Endothelial cell of umbilical vein (primary cell): Measurements from ENCODE around the gene DVL1. TPM values are rescaled to one million over a fixed set of nuclear protein-coding genes. Genes with fewer than 3 reads are reported as not detected.
"Not testable (repeated sequence)": the region's sequence is repeated elsewhere in the genome, so short reads cannot be mapped to it uniquely, and the experiment has no call there.

Experiments
- BruUV-seq: library from RNA; stranded (reverse); fragments of 400-500 nt; replicated peaks from 2 replicates; lab custom pipeline; 2021; lab: Mats Ljungman, UMichigan
- CTCF ChIA-PET: fragments of 300-600, 350-600 bp; sonication (Branson Sonifier 250); formaldehyde crosslinking; loops from one replicate; lab custom pipeline; 2021; ENCODE audit warnings: antibody characterized with exemption, inconsistent platforms; lab: Charles Lee
- POLR2A ChIA-PET: fragments of 300-600, 350-600 bp; sonication (Branson Sonifier 250); formaldehyde crosslinking; loops from one replicate; lab custom pipeline; 2021; ENCODE audit warnings: antibody characterized with exemption, inconsistent platforms; lab: Charles Lee
- DNase-seq: peaks from one replicate; pipeline ENCODE4 v3.0.0-alpha.2; 2011; ENCODE audit warnings: low read depth, low spot score
- FAIRE-seq: peaks from 2 replicates; lab custom pipeline; 2011; peaks lifted over from hg19 to GRCh38; lab: Jason Lieb, UNC
- H2AFZ ChIP-seq: 2 replicates; pipeline ENCODE4 v1.6.0; 2012; ENCODE audit warnings: low read depth, low read length, control low read depth, inconsistent platforms
- H3K27ac ChIP-seq: 2 replicates; pipeline ENCODE4 v1.5.1; 2011; ENCODE audit warnings: low read depth, mild to moderate bottlenecking, control low read depth, low read length, moderate library complexity; ENCODE audit not compliant: insufficient read depth
- H3K27me3 ChIP-seq, 2 experiments: 2 replicates each; pipeline versions ENCODE4 v1.6.0 to v1.6.1; 2011; ENCODE audit warnings: low read length in 2 of 2, mixed read lengths in 1 of 2; ENCODE audit not compliant: control insufficient read depth in 2 of 2, insufficient read depth in 2 of 2
- H3K36me3 ChIP-seq, 2 experiments: 2 replicates in 1 of 2; 3 replicates in 1 of 2; pipeline ENCODE4 v1.5.1; 2011; ENCODE audit warnings: low read length in 2 of 2, mild to moderate bottlenecking in 1 of 2, moderate library complexity in 1 of 2; ENCODE audit not compliant: control insufficient read depth in 2 of 2, insufficient read depth in 2 of 2; ENCODE audit errors: extremely low read depth in 1 of 2
- H3K4me1 ChIP-seq: 3 replicates; pipeline ENCODE4 v1.5.1; 2011; ENCODE audit warnings: mild to moderate bottlenecking, low read length; ENCODE audit not compliant: control insufficient read depth, insufficient read depth; ENCODE audit errors: extremely low read depth
- H3K4me2 ChIP-seq: 2 replicates; pipeline ENCODE4 v1.6.1; 2011; ENCODE audit warnings: low read length, control low read depth, mixed read lengths; ENCODE audit not compliant: insufficient read depth
- H3K4me3 ChIP-seq, 3 experiments: fragments of 200-600 bp in 1 of 3; sonication (generic), shearing (Covaris generic) in 1 of 3; replicated peaks in 1 of 3; 2 replicates each; pipeline ENCODE4 v1.5.1; 2011 to 2016; ENCODE audit warnings: control low read depth in 3 of 3, low read length in 3 of 3, mild to moderate bottlenecking in 2 of 3, inconsistent platforms in 1 of 3, low read depth in 1 of 3, moderate library complexity in 1 of 3; ENCODE audit not compliant: insufficient read depth in 1 of 3
- H3K79me2 ChIP-seq: 2 replicates; pipeline ENCODE4 v1.6.0; 2012; ENCODE audit warnings: low read length, inconsistent platforms; ENCODE audit not compliant: control insufficient read depth, insufficient read depth
- H3K9ac ChIP-seq: replicated peaks from 2 replicates; pipeline ENCODE3; 2011; ENCODE audit warnings: low read length, control low read depth; ENCODE audit not compliant: insufficient read depth; ENCODE audit errors: extremely low read depth
- H3K9me1 ChIP-seq: replicated peaks from 3 replicates; pipeline ENCODE4 v1.6.0; 2011; ENCODE audit warnings: mild to moderate bottlenecking, low read length; ENCODE audit not compliant: control insufficient read depth, insufficient read depth; ENCODE audit errors: extremely low read depth
- H3K9me3 ChIP-seq: replicated peaks from 2 replicates; pipeline ENCODE4 v1.5.1; 2012; ENCODE audit warnings: low read length, inconsistent platforms; ENCODE audit not compliant: control insufficient read depth, insufficient read depth
- H4K20me1 ChIP-seq: replicated peaks from 2 replicates; pipeline ENCODE3; 2011; ENCODE audit warnings: mild to moderate bottlenecking, low read length; ENCODE audit not compliant: control insufficient read depth, insufficient read depth; ENCODE audit errors: extremely low read depth
- dilution Hi-C: fragments of 300-500 bp; cut with MboI; formaldehyde crosslinking; loops from one replicate; pipeline ENCODE4 v1.15.0; 2019; ENCODE audit warnings: low sequenced_read_pairs; ENCODE audit not compliant: extremely low pct_ligation_motif_present
- intact Hi-C: fragments of 100-400 bp; cut with micrococcal nuclease; formaldehyde crosslinking; loops from one replicate; pipeline ENCODE4 v1.10.0; 2022
- polyA plus RNA-seq, 4 experiments: library from polyadenylated mRNA; depleted of rRNA in 3 of 4; stranded (reverse) in 3 of 4; unstranded in 1 of 4; fragments of >200 nt; gene quantifications; 2 replicates each; pipeline versions ENCODE4 v1.2.1 to v1.2.3, GENCODE V29; 2011 to 2012; ENCODE audit warnings: missing spikeins in 1 of 4
- total RNA-seq: library from RNA; stranded (reverse); gene quantifications from 2 replicates; pipeline ENCODE4 v1.2.3, GENCODE V29; 2021
- TF ChIP-seq, protein P1 (sequence below): IDR thresholded peaks from 2 replicates; pipeline ENCODE4 v1.6.1; 2011; ENCODE audit not compliant: insufficient read depth, insufficient read length

DVL1 gene
- total and polyA plus RNA-seq, 2 donors (not counting 3 experiments of a cell fraction or from before 2014, with no cell fraction given) = 26.8 to 36.5 TPM

DNA sequence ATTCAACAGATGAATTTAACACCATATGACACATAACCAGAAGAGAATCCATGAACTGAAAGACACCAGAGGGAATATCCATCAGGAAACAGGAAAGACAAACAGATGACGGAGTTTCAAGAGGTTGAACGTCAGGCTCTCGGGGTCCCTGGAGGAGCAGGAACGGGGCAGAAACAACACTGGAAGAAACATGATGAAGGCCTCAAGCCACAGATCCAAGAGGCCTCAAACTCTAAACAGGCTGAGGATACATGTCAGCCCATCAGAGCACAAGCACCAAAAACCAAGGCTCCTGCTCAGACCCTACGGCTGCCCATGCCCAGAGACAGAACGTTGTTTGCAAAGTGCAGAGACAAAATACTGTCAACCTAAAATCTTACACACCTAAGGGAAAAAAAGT is 31.8 kb downstream of the DVL1 start:
- H3K27ac ChIP-seq = no peak overlapping the region
- DNase-seq (no peak), FAIRE-seq (no peak)
- no peak overlapping the region for H2AFZ ChIP-seq
- peaks cover 0 to 33% of the 10 kb centered on the region in 2 experiments for H3K36me3 ChIP-seq
- H3K9ac ChIP-seq = no peak overlapping the region
- no peaks in the 10 kb centered on the region for H3K4me1 ChIP-seq
- H3K4me2 ChIP-seq = no peak overlapping the region
- no peak overlapping the region for H3K4me3 ChIP-seq
- peaks cover 5% of the 10 kb centered on the region for H4K20me1 ChIP-seq
- no peaks in the 10 kb centered on the region for H3K27me3 ChIP-seq
- intact Hi-C loops = no loop called here
- CTCF ChIA-PET = no interaction called here
- H3K9me1 ChIP-seq = no peaks in the 10 kb centered on the region
- H3K79me2 ChIP-seq = peaks cover 30% of the 10 kb centered on the region
- no peaks in the 10 kb centered on the region for H3K9me3 ChIP-seq
- dilution Hi-C loops = no loop called here
- POLR2A ChIA-PET = no interaction called here
- no TSS peak for BruUV-seq
- TF ChIP-seq, protein P1, sequence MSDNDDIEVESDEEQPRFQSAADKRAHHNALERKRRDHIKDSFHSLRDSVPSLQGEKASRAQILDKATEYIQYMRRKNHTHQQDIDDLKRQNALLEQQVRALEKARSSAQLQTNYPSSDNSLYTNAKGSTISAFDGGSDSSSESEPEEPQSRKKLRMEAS = no peak

DNA sequence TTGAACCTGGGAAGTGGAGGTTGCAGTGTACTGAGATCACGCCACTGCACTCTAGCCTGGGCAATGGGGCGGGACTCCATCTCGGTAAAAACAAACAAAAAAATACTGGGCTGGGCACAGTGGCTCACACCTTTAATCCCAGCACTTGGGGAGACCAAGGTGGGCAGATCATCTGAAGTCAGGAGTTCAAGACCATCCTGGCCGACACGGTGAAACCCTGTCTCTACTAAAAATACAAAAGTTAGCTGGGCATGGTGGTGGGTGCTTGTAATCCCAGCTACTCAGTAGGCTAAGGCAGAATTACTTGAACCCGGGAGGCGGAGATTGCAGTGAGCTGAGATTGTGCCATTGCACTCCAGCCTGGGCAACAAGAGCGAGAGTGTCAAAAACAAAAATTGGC is 33.0 kb downstream of the DVL1 start:
- H3K27ac ChIP-seq, POLR2A ChIA-PET, H3K4me1 ChIP-seq, H3K27me3 ChIP-seq, CTCF ChIA-PET, H3K4me2 ChIP-seq, H3K4me3 ChIP-seq, H4K20me1 ChIP-seq, H2AFZ ChIP-seq, DNase-seq, H3K9me1 ChIP-seq, H3K9ac ChIP-seq, H3K9me3 ChIP-seq, dilution Hi-C loops, BruUV-seq, intact Hi-C loops: not testable (repeated sequence)
- peaks cover 18% of the 10 kb centered on the region for H3K79me2 ChIP-seq
- FAIRE-seq = peak; percentile 24
- peaks cover 0 to 41% of the 10 kb centered on the region in 2 experiments for H3K36me3 ChIP-seq
